H54 (cell line): ENCODE results near the gene AP4M1.

ENCODE experiments used
- DNase-seq: peaks from one replicate; pipeline ENCODE4 v3.0.0; 2011; ENCODE audit warnings: low spot score, mixed read lengths; ENCODE audit not compliant: insufficient read length
- FAIRE-seq: peaks from 3 replicates; lab custom pipeline; 2011; peaks lifted over from hg19 to GRCh38; lab: Jason Lieb, UNC
- POLR2A ChIP-seq: IDR thresholded peaks from 2 replicates; pipeline ENCODE4 v1.6.1; 2011; ENCODE audit warnings: low read depth, mild to moderate bottlenecking, low read length

Gene AP4M1

DNA sequence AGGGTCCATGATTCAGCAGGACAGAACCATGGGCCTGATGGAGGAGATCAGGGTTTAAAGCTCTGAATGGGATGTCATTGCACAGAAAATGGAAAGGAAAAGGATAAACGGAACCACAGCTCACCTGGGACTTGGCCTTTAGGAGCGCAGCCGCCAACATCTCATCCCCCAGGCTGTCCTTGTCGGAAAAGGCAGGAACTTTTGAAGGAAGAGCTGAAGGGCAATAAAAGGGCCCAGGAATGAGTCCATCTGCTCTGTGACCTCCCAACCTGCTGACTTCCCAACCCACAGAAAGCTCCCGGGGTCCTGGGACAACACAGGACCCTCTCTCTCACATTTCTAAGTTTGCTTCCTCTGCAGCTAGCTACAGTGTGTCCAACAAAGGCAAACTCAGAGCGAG lies 26.0 kb upstream of the AP4M1 start:
- FAIRE-seq (no peak), DNase-seq (no peak)
- no peak for TF ChIP-seq POLR2A

DNA sequence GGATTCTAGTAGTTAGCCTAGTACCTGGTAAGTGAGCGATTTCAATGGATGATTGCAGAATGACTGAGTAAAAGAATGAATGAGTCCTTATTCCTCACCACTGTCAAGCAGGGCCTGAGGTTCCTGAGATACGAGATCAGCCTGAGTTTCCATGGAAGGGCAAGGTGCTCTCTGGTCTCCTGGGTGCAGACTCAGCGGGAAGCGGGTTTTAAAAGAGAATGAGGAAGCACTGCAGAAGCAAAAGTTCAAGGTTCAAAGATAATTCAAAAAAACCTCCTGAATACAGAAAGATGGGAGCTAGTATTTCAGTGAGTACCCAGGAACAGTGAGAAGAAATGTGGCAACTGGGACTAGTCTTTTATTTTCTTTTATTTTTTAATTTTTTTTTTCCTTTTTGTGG lies 24.2 kb upstream of the AP4M1 start:
- no peak for FAIRE-seq

DNA sequence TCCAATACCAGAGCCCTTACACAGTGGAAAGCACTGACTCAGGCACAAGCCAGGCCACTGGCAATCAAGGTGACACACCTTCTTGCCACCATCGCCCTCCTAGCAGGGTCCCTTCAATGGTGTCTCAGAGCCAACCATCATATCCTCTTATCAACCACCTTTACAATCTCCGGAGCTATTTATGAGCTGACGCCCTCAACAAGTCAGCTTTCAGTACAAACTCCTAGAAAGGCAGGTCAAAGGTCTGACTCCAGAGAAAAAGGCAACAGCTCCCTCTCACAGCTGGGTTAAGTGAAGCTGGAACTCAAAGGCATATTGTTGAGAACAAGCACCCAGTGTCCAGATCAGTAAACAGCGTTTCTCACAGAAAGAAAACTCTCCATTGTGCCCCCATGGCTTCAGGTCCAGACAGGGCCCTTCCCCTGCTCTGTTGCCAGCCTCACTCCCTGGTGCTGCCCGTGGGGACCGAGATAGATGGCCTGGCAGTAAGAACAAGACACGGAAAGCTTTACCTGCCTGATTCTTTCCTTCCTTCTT lies 22.4 kb upstream of the AP4M1 start:
- DNase-seq, result no peak
- no peak for FAIRE-seq
- no peak for TF ChIP-seq POLR2A

More for the DNA sequence above, 24.2 kb upstream of the AP4M1 start:
- no peak for DNase-seq
- TF ChIP-seq POLR2A, result no peak

DNA sequence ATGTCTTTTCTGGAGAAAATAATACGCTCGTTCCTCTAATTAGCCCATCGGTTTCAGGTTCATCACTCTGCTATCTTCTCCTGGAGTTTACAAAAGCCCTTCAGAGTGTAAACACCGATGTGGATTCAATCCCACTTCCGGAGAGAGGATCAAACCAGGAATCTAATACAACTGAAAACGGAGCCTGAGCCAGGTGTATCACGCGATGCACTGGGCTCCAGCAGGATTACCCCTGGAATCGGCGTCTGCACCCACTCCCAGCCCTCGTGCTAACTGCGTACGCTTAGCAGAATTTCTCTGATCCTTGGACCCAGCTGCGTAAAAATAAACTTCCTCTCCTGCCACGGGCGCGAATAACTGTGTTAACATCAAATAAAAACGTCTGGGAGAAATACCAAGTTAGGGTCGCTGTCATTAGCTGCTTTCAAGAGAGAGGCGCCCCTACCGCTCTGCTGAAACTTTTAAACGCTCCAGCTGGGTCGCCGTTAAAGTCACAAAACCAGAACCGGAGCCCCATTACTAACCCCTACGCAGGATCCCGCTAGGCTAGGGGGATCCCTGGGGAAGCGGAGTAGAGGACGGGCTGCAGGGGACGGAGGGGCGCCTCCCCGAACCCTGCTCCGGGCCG lies 20.4 kb upstream of the AP4M1 start:
- no peak for TF ChIP-seq POLR2A
- FAIRE-seq, result no peak
- DNase-seq, result no peak

DNA sequence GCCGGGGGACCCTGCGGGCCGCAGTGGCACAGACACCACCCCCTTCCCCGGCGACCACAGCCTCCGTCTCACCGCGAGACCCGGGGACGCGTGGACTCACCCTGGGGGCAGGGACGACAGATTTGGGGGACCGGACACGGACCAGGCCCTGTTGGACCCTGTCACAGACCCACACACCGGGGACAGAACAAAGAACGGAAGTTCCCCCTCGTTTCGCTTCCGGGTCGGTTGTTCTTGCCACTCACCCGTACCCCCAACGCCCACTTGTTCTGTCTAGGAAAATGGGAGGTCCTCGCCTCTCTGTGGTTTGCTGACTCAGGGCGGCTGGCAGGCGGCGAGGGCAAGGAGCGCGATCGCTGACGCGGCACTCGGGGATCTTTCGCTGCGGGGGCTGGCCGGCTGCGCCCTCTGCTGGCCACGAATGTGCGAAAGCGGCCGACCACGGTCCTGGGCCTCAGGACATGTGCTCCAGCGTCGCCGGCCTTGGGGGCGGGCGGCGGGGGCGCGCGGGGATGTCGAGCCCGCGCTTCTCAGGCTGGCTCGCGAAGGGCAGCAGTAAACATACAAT lies 19.8 kb upstream of the AP4M1 start, which contains the start of gene ZNF3:
Gene ZNF3, minus strand, starts transcription at position 189 of the 568 bp plus-strand sequence. CDS start 4,366 bp downstream, outside the sequence.
- FAIRE-seq (peak; percentile 36), DNase-seq (peak; percentile 94)

DNA sequence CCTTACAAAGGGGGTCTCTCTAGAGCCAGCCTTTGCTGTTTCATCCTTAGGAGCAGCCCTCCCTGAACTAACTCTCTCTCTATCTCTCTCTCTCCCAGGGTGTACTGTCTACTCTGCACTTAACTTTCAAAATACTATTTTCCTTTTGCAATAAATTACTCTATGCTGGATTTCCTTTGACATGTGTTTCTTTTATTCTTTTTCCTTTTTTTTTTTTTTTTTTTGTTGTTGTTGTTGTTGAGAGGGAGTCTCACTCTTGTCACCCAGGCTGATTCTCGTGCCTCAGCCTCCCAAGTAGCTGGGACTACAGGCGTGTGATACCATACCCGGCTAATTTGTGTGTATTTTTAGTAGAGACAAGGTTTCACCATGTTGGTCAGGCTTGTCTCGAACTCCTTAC lies 18.5 kb upstream of the AP4M1 start:
- no peak for FAIRE-seq
- DNase-seq, result no peak

More for the DNA sequence above, 19.8 kb upstream of the AP4M1 start, which contains the start of gene ZNF3:
- TF ChIP-seq POLR2A, result peak; percentile 39; the same call in 1 of the 2 replicates

DNA sequence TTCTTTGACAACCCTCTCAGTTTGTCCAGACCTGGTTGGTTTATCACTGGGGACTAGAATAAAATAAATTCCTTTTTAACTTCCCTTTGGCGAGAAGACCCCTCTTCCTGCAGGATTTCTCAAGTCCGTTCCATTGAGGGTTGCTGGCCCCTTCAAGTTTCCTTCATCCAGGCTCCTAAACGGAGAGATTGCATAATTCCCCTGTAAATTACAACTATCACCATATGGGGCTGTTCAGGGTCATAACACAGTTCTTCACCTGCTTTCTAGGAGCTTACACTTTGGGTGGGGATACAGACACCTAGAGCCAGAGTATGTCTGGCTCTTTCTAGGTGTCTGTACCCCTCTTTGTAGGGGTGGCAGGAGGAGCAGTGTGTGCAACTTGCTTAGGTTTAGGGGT lies 15.9 kb upstream of the AP4M1 start:
- no peak for FAIRE-seq
- no peak for DNase-seq

More for the DNA sequence above, 18.5 kb upstream of the AP4M1 start:
- no peak for TF ChIP-seq POLR2A

DNA sequence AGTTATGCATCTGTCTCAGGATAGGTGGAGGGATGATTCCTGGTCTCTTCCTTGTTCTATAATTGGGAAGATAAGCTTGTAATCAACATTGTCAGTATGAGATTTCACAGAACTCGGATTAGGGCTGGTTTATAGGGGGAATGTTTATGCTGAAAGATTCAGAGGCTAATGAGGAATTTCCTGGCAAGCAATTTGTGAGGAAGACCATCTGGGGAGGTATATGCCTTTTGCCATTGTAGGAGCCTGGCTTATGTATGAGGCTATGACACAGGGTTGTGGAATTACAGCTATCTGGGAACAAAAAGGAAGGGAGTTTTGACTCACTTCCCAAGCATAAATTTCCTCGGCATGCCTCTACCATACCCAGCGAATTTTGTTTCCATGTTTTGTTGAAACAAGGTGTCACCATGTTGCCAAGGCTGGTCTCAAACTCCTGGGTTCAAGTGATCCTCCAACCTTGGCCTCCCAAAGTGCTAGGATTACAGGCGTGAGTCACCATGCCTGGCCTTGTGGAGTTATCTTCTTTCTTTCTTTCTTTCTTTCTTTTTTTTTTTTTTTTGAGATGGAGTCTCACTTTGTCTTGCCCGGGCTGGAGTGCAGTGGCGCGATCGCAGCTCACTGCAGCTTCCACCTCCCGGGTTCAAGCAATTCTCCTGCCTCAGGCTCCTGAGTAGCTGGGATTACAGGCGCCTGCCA lies 14.2 kb upstream of the AP4M1 start:
- DNase-seq (peak; percentile 61), FAIRE-seq (peak; percentile 20)
- TF ChIP-seq POLR2A, result no peak

More for the DNA sequence above, 15.9 kb upstream of the AP4M1 start:
- no peak for TF ChIP-seq POLR2A

DNA sequence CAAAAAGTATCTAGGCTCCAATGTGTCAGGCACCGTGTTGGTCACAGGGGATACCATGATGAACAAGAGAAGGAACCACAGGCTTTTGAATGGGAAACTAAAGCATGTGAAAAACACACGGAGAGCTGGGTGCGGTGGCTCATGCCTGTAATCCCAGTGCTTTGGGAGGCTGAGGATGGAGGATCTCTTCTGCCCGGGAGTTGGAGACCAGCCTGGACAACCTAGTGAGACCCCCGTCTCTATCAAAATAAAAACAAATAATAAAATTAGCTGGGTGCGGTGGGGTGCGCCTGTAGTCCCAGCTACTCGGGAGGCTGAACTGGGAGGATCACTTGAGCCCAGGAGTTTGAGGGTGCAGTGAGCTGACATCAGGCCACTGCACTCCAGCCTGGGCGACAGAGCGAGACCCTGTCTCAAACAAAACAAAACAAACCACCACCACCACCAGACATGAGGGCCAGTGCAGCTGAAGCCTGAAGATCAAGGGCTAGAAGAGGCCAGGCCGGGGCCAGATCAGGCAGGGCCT lies 13.3 kb upstream of the AP4M1 start:
- no peak for DNase-seq
- no peak for TF ChIP-seq POLR2A
- no peak for FAIRE-seq

DNA sequence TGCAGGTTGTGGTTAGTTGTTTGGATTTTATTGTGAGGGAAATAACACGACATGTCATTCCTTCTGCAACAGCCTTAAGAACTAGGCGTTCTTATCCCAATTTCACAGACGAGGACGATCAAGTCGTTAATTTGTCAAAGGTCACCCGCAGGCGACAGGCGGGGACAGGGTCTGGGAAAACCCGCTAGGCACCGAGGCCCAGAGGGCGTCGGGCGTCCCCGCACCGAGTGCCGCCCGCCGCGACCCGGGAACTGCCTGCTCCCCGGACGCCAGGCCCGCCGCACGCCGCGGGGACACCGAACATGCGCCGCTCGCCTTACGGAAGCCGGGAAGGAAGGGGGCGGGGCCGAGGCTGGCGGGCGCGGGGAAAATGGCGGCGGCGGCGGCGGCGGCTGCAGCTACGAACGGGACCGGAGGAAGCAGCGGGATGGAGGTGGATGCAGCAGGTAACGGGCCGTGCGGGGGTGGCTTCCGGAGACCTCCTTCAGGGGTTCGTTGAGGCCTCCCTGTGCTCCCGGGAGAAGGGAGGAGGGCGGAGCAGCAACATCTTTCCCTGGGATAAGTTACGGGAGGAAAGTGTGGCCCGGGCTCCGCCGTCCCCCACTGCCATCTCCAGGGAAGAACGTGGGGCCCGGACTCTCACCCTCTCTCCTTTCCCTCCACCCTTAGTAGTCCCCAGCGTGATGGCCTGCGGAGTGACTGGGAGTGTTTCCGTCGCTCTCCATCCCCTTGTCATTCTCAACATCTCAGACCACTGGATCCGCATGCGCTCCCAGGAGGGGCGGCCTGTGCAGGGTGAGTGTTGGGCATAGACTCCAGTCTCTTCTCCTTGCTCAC lies 12.6 kb upstream of the AP4M1 start, which contains the start of gene COPS6:
Gene COPS6, plus strand, starts transcription at position 349 of the 837 bp plus-strand sequence. Its CDS starts 22 bp downstream, at position 371.
- FAIRE-seq, result no peak
- TF ChIP-seq POLR2A, result peak; percentile 93

DNA sequence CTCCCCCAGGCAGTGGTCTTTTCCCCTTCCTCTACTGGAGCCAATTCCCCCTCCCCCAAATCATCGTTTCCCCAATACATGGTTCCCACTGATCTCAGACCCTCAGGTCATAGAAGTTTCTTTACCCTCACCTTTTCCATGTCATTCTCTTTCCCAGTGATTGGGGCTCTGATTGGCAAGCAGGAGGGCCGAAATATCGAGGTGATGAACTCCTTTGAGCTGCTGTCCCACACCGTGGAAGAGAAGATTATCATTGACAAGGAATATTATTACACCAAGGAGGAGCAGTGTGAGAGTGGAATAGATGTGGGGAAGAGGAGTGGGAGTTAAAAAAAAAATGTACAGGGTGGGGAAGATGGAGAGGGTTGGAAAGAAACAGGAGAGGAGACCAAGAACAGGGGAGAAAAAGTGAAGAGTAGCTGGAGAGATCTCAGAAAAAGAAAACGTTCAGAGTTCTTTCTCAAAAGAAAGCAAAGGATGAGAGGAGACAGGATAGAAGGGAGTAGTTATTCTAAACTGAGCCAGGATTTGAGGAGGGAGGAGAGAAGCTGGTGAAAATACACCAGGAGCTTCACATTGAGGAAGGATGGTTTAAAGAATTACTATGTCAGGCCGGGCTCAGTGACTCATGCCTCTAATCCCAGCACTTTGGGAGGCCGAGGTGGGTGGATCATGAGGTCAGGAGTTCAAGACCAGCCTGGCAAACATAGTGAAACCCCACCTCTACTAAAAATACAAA lies 11.8 kb upstream of the AP4M1 start:
- FAIRE-seq (no peak), DNase-seq (no peak)
- no peak for TF ChIP-seq POLR2A

More for the DNA sequence above, 12.6 kb upstream of the AP4M1 start, which contains the start of gene COPS6:
- no peak for DNase-seq
